GM21825 (cell line): ENCODE measurements around the gene RPP38.

Source experiments
- ATAC-seq: cut with Tn5 transposase; IDR thresholded peaks from one replicate; pipeline ENCODE4 v1.9.1; 2021; ENCODE audit warnings: mild to moderate bottlenecking, moderate library complexity; ENCODE audit not compliant: unreplicated experiment

The RPP38 gene

GRCh38 chr10:15149042-15149771 is 52.1 kb downstream of the RPP38 start:
- no peak for ATAC-seq

GRCh38 chr10:15150563-15150962 is 53.4 kb downstream of the RPP38 start:
- no peak for ATAC-seq

GRCh38 chr10:15152556-15152955 is 55.4 kb downstream of the RPP38 start:
- no peak for ATAC-seq
